Mammary epithelial cell (primary cell): Measurements from ENCODE around the gene GAK.

Experiments
- EZH2 ChIP-seq: IDR thresholded peaks from 2 replicates; pipeline ENCODE4 v1.6.1; 2012; ENCODE audit warnings: low read length, inconsistent platforms, borderline replicate concordance
- TF ChIP-seq, protein P1 (sequence below), 2 donors: IDR thresholded peaks in 1 of 2; conservative IDR thresholded peaks in 1 of 2; 2 replicates each; pipeline ENCODE4 v1.5.1; 2011 to 2012; ENCODE audit warnings: inconsistent platforms in 2 of 2, low read length in 2 of 2, mild to moderate bottlenecking in 2 of 2, control low read depth in 1 of 2, low read depth in 1 of 2; ENCODE audit not compliant: insufficient read depth in 1 of 2; ENCODE audit errors: extremely low read depth in 1 of 2

DNA sequence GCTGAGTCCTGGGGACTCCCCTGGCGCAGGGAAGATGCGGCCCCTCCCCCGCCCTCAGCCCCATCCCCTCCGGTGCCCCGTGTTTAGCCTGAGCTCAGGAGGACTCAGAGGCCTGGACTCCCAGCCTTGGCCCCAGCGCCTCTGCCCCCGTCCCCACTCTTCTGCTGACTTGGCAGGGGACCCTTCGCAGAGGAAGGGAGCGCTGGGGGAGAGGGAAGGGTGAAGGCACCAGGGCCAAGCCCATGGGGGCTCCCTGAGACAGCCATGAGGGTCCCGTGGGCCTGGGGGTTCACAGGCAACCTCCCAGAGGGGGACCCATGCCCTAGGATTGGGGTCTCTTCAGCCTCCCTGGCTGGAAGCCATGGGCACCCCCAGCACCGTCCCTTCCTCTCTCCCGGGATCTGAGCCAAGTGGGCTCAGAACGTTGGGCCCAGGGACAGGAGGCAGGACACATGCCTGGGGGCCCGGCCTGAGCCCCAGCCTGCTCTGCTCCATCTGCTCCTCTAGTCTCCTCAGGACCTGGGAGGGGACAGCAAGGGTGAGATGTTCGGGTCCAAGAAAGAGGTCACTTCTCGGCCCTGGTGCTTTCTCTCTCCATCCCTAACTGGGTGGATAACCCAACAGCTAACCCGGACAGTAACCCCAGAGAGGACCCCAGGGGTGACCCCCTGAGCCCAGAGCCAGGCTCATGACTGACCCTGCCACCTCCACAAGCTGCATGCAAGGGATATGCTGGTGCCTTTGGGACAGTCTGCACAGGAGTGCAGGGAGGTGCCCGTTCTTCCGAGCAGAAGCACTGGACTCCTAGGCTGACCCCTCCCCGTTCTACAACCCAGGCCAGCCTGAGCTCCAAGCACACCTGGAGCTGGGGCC is 104.7 kb downstream of the GAK start:
- TF ChIP-seq, protein P1, sequence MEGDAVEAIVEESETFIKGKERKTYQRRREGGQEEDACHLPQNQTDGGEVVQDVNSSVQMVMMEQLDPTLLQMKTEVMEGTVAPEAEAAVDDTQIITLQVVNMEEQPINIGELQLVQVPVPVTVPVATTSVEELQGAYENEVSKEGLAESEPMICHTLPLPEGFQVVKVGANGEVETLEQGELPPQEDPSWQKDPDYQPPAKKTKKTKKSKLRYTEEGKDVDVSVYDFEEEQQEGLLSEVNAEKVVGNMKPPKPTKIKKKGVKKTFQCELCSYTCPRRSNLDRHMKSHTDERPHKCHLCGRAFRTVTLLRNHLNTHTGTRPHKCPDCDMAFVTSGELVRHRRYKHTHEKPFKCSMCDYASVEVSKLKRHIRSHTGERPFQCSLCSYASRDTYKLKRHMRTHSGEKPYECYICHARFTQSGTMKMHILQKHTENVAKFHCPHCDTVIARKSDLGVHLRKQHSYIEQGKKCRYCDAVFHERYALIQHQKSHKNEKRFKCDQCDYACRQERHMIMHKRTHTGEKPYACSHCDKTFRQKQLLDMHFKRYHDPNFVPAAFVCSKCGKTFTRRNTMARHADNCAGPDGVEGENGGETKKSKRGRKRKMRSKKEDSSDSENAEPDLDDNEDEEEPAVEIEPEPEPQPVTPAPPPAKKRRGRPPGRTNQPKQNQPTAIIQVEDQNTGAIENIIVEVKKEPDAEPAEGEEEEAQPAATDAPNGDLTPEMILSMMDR (conservative IDR thresholded peaks at IDR 0.05 in 1 of 2, IDR thresholded peaks at IDR 0.05 in 1 of 2; ENCODE audit: extremely low read depth in 1 of 2, insufficient read depth in 1 of 2, low read depth in 1 of 2, low read length in 2 of 2): no peak
- no peak for TF ChIP-seq EZH2
